ENCODE results near the gene GABARAP.
"Not testable (repeated sequence)": the region's sequence is repeated elsewhere in the genome, so short reads cannot be mapped to it uniquely, and the experiment has no call there.

The GABARAP gene

DNA sequence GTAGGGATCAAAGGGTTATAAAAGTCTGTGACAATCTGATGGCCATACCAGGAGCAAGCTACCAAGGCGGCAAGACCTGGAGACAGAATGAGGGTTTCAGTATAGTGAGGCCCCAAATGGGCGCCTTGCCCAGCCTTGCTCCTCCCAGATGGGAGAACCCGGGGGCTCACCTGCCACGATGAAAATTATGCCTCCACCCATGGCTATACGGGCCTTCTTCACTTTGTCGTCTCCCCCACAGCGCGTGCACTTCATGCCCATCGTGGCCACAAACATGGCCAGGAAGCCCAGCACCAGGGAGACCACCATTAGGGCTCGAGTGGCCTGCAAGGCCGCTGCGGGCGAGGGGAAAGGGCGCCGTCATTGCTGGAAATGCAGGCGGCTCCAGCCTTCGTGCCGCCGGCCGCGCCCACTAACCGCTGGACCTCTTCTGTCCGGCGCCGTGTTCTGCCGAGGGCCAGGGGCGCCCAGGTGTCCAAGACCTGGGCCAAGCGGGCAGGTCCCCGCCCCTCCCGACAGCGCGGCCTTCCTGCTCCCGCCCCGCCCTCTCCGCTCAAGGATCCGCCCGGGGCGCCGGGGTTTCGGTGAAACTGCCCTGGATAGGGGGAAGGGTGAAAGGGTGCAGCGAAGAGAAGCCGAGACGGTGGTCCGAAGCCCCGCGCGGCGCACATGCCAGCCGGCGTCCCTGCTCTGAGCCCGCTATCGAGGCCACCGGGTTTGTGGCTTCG lies 18.6 kb upstream of the GABARAP start:
- no peak for DNase-seq (ENCODE audit: low read depth)

GRCh38 chr17:7260151-7260550 lies 17.9 kb upstream of the GABARAP start:
- no peak for DNase-seq (ENCODE audit: low read depth)

GRCh38 chr17:7259555-7259889 lies 17.3 kb upstream of the GABARAP start:
- DNase-seq (ENCODE audit: low read depth): no peak

DNA sequence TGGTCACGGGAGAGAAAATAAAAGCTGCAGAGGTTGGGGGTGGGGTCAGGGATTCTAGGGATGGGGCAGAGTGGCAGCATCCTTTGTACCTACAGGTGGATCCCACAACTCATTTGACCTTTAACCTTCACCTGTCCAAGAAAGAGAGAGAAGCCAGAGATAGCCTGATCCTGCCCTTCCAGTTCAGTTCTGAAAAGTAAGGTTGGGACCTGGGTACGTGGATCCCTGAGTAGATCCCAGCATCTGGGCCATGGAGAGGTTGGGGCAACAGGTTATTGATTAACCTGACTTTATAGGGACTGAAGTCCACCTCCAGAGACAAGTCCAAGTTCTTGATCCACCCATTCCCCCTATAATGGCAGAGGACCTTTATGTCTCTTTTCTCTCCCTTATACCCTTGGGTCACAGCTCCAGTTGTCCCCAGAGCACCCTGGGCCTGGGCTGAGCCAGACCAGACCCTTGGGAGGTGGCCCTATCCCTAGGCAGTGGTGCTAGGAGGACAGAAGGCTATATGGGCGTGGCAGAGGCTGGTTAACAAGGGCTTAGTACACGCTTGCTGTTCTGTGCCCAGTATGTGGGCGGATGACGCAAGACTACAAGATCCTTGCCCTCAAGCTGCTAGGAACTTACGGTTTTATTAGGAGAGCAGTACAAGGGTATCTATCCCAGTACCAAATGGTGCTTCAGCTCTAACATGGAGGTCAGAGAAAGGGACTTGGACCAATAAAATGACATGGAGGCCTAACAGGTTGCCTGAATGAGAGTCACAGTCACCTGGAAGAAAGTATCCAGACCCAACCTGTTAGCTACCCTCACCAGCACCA lies 16.7 kb upstream of the GABARAP start:
- DNase-seq (ENCODE audit: low read depth): peak; percentile 65

DNA sequence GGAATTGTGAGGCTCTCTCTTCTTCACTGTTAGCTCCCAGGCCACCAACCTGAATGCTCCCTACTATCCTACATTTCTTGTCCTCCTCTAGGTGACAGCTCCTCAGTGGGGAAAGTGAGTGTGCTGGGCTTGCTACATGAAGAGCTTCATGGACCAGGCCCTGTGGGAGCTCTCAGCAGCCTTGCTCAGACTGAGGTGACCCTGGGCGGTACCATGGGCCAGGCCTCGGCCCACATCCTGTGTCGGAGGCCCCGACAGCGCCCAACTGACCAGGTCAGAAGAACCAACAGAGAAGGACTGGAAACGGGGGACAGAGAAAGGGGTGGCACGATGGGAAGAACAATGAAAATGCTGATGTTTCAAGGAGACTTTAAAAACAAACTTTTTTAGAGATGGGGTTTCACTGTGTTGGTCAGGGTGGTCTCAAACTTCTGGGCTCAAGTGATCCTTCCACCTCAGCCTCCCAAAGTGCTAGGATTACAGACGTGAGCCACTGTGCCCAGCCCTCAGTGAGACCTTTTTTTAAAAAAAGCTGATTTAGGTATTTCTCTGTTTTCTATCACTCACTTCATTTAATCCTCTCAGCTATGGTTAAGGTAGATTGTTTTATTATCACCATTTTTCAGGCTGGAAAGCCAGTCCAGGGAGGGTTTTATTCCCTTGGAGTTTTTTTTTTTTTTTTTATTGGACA lies 14.7 kb upstream of the GABARAP start:
- DNase-seq (ENCODE audit: low read depth): no peak

DNA sequence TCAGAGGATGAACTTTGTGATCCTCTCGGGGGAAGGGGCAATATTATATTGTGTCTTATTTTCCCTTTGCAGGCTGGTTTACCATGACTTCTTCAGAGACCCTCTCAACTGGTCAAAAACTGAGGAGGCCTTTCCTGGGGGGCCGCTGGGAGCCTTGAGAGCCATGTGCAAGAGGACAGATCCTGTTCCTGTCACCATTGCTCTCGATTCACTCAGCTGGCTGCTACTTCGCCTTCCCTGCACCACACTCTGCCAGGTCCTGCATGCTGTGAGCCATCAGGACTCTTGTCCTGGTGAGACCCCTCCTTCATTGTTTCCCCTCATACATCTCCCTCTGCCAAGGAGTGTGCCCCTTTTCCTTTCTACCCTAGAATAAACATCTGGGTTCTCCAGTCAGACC lies 12.3 kb upstream of the GABARAP start:
- no peak for DNase-seq (ENCODE audit: low read depth)

DNA sequence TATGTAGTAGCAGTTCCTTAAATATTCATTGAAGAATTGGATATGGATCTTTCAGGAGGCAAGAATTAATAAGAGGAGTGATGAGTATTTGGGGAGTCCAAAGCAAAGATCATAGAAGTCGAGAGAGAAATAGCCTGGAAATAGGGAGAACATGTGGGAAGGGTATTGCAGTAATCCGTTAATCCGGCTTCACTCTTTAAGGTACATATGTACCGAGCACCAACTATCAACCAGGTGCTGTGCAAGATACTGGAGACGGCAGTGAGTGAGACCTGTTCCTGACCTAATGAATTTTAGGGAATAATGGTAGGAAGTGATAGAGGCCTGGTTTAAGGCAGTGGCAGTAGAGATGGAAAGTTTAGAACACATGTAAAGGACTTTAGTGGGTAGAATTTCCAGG lies 10.8 kb upstream of the GABARAP start:
- no peak for DNase-seq (ENCODE audit: low read depth)

DNA sequence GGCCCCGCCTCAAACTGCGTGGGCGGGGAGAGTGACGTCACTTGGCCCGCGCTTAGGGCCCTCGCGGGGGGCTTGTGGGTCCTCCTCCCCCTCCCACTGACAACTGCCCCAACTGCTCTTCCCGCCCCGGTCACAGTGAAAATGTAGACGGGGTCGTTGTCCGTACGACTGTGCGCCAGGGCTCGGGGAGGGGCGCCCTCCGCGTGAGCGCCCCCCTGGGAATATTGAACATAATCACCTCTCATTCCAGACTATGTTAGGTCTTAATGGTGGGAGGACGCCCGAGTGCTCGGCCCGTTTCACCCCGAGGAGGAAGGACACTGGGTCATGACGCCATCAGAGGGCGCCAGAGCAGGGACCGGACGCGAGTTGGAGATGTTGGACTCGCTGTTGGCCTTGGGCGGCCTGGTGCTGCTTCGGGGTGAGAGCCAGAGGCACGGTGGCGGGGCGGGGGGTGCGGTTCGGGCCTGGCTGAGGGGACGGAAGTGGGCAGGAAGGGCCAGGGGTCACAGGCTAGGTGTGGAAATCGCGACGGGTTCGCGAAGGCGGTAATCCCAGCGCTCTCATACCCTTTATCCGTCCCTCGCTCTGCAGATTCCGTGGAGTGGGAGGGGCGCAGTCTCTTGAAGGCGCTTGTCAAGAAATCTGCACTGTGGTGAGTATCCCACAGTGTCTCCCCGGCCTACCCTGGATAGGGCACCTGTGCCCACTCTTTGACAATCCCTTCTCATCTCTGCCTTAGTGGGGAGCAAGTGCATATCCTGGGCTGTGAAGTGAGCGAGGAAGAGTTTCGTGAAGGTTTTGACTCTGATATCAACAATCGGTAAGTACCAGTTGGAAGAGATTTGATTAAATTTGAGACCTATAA lies 10.2 kb upstream of the GABARAP start, which contains the start of gene ELP5:
Gene ELP5 (plus strand): TSS at position 40 of the 868 bp plus-strand sequence. CDS start 336 bp downstream, at position 376.
- peak; percentile 90 for DNase-seq (ENCODE audit: low read depth)

- DNase-seq (ENCODE audit: low read depth): peak; percentile 100
Measured at GRCh38 chr17:7251661-7252175, 9.5 kb upstream of the GABARAP start, which contains the start of gene CTDNEP1. TSS of gene CTDNEP1 (minus strand) at chr17:7251734. CDS start at chr17:7251296, 438 bp downstream.

DNA sequence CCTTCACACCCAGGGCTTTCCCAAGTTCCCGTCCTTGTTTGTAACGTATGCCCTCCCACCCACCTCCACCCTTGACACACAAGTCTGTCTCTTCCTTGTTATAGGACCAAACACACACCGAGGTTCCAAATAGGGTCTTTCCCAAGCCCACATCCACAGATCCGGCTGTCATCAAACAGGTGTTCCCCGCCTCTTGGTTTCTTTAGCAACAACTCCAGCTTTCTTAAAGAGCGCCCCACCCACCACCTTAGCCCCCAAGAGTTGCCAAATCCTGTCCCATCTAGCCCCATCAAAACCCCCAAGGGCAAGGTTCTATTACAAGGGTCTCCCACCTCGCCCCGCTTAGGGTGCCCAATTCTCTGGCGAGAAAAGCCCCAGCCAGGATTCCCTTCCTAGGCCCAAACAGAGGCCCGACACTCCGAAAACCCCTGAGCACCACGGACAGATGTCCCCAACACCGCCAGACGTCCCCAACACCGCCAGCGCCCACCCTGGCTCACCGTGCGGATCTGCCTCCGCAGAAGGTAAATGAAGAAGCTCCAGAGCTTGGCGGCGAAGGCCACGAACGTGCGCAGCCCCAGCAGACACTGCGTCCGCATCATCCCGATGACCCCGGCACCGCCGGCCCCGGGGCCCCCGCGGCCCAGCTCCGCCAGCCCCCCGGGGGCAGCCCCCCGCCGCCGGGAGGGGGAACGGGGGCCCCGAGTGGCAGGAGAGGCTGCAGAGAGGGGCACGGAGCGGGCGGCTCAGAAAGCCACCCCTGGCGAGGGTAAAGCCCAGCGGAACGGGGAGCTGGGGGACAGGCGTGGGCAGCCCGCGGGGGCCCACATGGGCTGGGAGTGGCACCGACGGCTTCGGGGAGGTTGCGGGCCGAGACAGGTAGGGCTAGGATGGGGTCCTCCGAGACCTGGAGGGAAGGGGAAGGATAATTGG lies 8.7 kb upstream of the GABARAP start:
- DNase-seq (ENCODE audit: low read depth): no peak

- no peak for DNase-seq (ENCODE audit: low read depth)
Measured at GRCh38 chr17:7249830-7250229, 7.6 kb upstream of the GABARAP start.

DNA sequence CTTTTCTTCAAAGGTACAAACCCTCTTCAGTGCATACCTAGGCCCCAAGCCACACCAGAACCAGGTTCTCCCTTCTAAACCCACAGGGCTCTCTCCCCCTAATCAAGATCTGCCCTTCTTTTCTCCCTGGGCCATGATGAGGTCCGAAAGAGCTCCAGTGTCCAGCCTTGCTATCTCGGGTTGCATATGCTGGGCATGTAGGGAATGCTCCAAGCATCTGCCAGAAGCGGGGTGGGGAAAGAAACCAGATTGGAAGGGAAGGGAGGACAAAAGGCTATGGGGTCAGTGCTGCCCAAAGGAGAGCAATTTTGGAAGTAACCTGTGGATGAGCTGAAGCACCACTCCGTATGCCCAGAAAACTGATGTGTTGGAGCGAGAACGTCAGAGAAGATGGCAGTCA lies 7.0 kb upstream of the GABARAP start:
- no peak for DNase-seq (ENCODE audit: low read depth)

DNA sequence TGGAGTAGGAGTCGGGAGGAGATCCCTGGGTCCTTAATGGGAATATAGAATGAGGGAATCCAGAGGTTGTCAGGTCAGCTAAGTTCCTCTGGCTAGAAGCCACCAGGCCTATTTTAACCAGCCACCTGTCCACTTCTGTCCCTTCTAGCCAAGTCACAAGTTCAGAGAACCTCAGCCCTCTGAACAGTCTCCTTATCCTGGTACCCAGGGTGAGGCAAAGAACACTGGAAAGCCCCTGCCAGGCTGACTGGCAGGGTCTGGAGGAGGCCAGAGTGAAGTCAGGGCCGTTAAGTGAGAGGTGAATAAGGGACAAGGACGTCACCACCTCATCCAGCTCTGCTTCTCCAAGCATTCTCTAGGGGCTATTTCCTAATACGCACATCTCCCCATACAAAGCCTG lies 6.5 kb upstream of the GABARAP start:
- no peak for DNase-seq (ENCODE audit: low read depth)

DNA sequence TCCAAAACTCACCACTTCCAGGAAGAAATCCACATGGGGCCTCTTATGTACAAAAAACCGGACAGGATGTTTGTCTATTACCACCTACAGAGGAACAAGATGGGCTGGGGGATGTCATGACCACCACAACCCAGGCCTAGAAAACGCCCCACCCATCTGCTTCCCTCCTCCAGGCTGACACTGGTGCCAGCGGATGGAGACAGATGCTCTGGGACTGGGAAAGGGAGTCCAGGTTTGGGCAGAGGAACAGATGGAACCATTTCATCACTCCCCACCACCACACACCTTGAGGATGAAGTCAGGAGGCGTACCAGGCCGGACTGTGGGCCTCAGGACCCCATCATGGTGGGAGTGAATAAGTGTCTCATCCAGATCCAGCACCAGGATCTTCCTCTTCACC lies 4.5 kb upstream of the GABARAP start:
- DNase-seq (ENCODE audit: low read depth): no peak

DNA sequence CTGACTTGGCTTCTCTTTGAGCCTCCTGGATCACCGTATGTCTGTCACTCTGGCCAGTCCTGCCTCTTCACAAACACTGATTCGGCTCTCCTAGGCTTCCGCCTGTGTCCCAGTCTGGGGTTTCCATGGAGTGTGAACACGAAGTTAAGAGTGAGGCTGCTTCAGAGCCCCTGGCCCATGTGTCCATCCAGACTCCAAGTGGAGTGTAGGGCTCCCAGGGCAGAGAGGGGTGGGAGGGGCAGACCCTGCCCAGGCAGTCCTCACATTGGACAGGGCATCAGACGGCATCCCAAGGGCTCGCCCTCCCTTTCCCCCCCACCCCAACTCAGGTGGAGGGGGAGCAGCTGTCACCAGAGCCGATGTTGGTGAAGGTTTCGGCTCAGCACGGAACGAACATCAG lies 1.6 kb upstream of the GABARAP start:
- not testable (repeated sequence) for DNase-seq (ENCODE audit: low read depth)

DNA sequence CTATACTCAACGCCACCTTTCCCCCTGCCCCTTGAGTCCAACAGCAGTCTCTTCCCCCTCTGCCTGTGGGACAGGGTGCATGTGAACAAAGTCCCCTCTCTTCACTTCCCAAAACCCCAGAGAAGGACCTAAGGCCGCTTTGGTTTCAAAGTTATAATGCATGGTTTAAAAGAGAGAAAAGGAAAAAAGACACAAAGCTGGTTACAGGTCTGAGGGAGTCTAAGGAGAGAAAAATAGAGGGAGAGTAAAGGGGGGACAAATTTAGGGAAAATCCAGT lies 1.1 kb upstream of the GABARAP start:
- DNase-seq (ENCODE audit: low read depth): no peak

- peak; percentile 95 for DNase-seq (ENCODE audit: low read depth)
Measured at GRCh38 chr17:7242717-7243452, 636 bp upstream of the GABARAP start.

- DNase-seq (ENCODE audit: low read depth): no peak
Measured at GRCh38 chr17:7241090-7241733, 1.0 kb downstream of the GABARAP start.

GRCh38 chr17:7240375-7240774 lies 1.9 kb downstream of the GABARAP start:
- no peak for DNase-seq (ENCODE audit: low read depth)
